ENCODE data around the gene BCAS3.
A peak's percentile ranks its signal among the peaks of the same experiment; 100 is the strongest.

The BCAS3 gene

GRCh38 chr17:60901242-60901641 lies 223.6 kb downstream of the BCAS3 start:
- no peak overlapping the region for H3K9ac ChIP-seq (ENCODE audit: low read length)
- peaks cover 32% of the 10 kb centered on the region for H3K36me3 ChIP-seq (ENCODE audit: insufficient read depth, low read length)
- no peak overlapping the region for H2AFZ ChIP-seq (ENCODE audit: low read length)
- TF ChIP-seq, protein P1, sequence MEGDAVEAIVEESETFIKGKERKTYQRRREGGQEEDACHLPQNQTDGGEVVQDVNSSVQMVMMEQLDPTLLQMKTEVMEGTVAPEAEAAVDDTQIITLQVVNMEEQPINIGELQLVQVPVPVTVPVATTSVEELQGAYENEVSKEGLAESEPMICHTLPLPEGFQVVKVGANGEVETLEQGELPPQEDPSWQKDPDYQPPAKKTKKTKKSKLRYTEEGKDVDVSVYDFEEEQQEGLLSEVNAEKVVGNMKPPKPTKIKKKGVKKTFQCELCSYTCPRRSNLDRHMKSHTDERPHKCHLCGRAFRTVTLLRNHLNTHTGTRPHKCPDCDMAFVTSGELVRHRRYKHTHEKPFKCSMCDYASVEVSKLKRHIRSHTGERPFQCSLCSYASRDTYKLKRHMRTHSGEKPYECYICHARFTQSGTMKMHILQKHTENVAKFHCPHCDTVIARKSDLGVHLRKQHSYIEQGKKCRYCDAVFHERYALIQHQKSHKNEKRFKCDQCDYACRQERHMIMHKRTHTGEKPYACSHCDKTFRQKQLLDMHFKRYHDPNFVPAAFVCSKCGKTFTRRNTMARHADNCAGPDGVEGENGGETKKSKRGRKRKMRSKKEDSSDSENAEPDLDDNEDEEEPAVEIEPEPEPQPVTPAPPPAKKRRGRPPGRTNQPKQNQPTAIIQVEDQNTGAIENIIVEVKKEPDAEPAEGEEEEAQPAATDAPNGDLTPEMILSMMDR (IDR thresholded peaks at IDR 0.05; ENCODE audit: low read length) = no peak
- TF ChIP-seq EZH2 (IDR thresholded peaks at IDR 0.05; ENCODE audit: borderline replicate concordance, low read length) = no peak
- H3K9me3 ChIP-seq (ENCODE audit: low read length) = peaks cover 3% of the 10 kb centered on the region; the same call in 1 of the 2 replicates
- H3K79me2 ChIP-seq (ENCODE audit: insufficient read depth, low read length) = peaks cover 14% of the 10 kb centered on the region; the same call in 1 of the 2 replicates
- H4K20me1 ChIP-seq (ENCODE audit: insufficient read depth, low read length) = no peaks in the 10 kb centered on the region
- H3K4me3 ChIP-seq (ENCODE audit: low read depth, low read length, poor library complexity, severe bottlenecking) = no peak overlapping the region
- H3K27me3 ChIP-seq (ENCODE audit: insufficient read depth, low read length) = no peaks in the 10 kb centered on the region
- H3F3A ChIP-seq (ENCODE audit: insufficient read depth, low read length) = no peaks in the 10 kb centered on the region
- no peak overlapping the region for H3K4me2 ChIP-seq (ENCODE audit: low read length)
- peak overlapping the region; percentile 7 for H3K27ac ChIP-seq (ENCODE audit: low read depth, low read length, poor library complexity, severe bottlenecking)
- H3K9me2 ChIP-seq (ENCODE audit: low read depth, low read length) = no peaks in the 10 kb centered on the region
- peaks cover 20% of the 10 kb centered on the region for H3K4me1 ChIP-seq (ENCODE audit: insufficient read depth, low read length, severe bottlenecking)

DNA sequence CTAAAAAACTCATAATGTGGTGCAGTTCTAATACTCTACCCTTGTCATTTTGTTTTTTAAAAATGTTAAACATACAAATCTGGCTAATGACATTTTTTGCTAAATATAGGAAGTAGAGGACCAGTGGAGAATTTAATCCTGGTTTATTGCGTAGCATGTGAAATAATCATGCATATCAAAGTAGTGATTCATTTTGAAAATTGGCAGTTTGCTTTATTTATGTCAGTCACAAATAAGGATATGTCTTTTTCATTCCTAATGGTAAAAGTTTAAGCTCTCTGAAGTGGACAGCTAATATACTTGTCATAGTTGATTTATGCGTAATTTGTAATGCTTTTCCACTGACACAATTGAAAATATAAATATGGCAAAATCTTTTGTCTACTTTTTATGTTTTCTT lies 224.2 kb downstream of the BCAS3 start:
- peaks cover 32% of the 10 kb centered on the region for H3K36me3 ChIP-seq (ENCODE audit: insufficient read depth, low read length)
- H3K27ac ChIP-seq (ENCODE audit: low read depth, low read length, poor library complexity, severe bottlenecking) = no peak overlapping the region
- no peaks in the 10 kb centered on the region for H3F3A ChIP-seq (ENCODE audit: insufficient read depth, low read length)
- no peak overlapping the region for H3K4me3 ChIP-seq (ENCODE audit: low read depth, low read length, poor library complexity, severe bottlenecking)
- H3K9me3 ChIP-seq (ENCODE audit: low read length) = peaks cover 2% of the 10 kb centered on the region; the same call in 1 of the 2 replicates
- H2AFZ ChIP-seq (ENCODE audit: low read length) = no peak overlapping the region
- no peaks in the 10 kb centered on the region for H3K9me2 ChIP-seq (ENCODE audit: low read depth, low read length)
- no peaks in the 10 kb centered on the region for H4K20me1 ChIP-seq (ENCODE audit: insufficient read depth, low read length)
- TF ChIP-seq EZH2 (IDR thresholded peaks at IDR 0.05; ENCODE audit: borderline replicate concordance, low read length) = no peak
- TF ChIP-seq, protein P1 (IDR thresholded peaks at IDR 0.05; ENCODE audit: low read length) = no peak
- no peak overlapping the region for H3K9ac ChIP-seq (ENCODE audit: low read length)
- no peak overlapping the region for H3K4me2 ChIP-seq (ENCODE audit: low read length)
- peaks cover 20% of the 10 kb centered on the region for H3K4me1 ChIP-seq (ENCODE audit: insufficient read depth, low read length, severe bottlenecking)
- no peaks in the 10 kb centered on the region for H3K27me3 ChIP-seq (ENCODE audit: insufficient read depth, low read length)
- peaks cover 8% of the 10 kb centered on the region; the same call in 1 of the 2 replicates for H3K79me2 ChIP-seq (ENCODE audit: insufficient read depth, low read length)

- no peaks in the 10 kb centered on the region for H3K9me2 ChIP-seq (ENCODE audit: low read depth, low read length)
- no peak overlapping the region for H3K4me2 ChIP-seq (ENCODE audit: low read length)
- H3F3A ChIP-seq (ENCODE audit: insufficient read depth, low read length) = no peaks in the 10 kb centered on the region
- H3K9ac ChIP-seq (ENCODE audit: low read length) = no peak overlapping the region
- H3K4me3 ChIP-seq (ENCODE audit: low read depth, low read length, poor library complexity, severe bottlenecking) = no peak overlapping the region
- no peaks in the 10 kb centered on the region for H3K27me3 ChIP-seq (ENCODE audit: insufficient read depth, low read length)
- no peak overlapping the region for H3K27ac ChIP-seq (ENCODE audit: low read depth, low read length, poor library complexity, severe bottlenecking)
- peaks cover 6% of the 10 kb centered on the region; the same call in 1 of the 2 replicates for H3K79me2 ChIP-seq (ENCODE audit: insufficient read depth, low read length)
- peaks cover 26% of the 10 kb centered on the region for H3K36me3 ChIP-seq (ENCODE audit: insufficient read depth, low read length)
- H3K9me3 ChIP-seq (ENCODE audit: low read length) = no peaks in the 10 kb centered on the region
- H3K4me1 ChIP-seq (ENCODE audit: insufficient read depth, low read length, severe bottlenecking) = peaks cover 20% of the 10 kb centered on the region
- no peaks in the 10 kb centered on the region for H4K20me1 ChIP-seq (ENCODE audit: insufficient read depth, low read length)
- TF ChIP-seq, protein P1 (IDR thresholded peaks at IDR 0.05; ENCODE audit: low read length) = no peak
- TF ChIP-seq EZH2 (IDR thresholded peaks at IDR 0.05; ENCODE audit: borderline replicate concordance, low read length) = no peak
- no peak overlapping the region for H2AFZ ChIP-seq (ENCODE audit: low read length)
Observed at GRCh38 chr17:60902399-60902798, 224.7 kb downstream of the BCAS3 start.

All from OCI-LY1 (cell line).